ENCODE data around the gene TANGO6.
"Not testable (repeated sequence)": the region's sequence is repeated elsewhere in the genome, so short reads cannot be mapped to it uniquely, and the experiment has no call there.

Gene TANGO6

DNA sequence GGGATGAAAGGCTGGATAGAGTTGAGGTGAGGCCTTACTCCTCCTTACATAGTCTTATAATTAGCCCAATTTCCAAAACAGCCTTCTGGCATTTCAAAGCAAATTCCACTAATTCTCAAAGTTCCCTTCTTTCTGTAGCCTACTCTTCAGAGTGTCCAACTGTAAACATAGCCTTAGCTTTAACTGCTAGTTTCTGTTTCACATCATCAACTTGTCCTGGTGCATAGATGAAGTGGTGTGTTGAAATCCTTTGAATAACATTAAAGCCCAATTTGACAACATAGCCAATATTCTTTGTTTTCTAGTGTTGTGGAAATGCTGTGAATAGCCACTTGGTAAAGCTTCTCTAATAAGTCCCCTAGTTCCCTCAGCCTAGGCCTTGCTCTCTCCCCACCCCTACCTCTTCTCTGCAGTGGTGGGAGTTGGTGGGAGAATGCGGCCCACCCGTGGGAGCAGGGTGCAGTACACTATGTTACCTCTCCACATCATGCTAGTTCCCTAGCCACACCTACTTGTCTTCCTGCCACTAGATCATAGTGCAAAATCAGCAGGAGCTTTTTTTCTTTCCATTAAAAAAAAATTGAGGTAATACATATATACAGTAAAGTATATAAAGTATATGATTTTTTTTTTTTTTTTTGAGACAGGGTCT, 135.1 kb downstream of the TANGO6 start:
- DNase-seq: no peak

DNA sequence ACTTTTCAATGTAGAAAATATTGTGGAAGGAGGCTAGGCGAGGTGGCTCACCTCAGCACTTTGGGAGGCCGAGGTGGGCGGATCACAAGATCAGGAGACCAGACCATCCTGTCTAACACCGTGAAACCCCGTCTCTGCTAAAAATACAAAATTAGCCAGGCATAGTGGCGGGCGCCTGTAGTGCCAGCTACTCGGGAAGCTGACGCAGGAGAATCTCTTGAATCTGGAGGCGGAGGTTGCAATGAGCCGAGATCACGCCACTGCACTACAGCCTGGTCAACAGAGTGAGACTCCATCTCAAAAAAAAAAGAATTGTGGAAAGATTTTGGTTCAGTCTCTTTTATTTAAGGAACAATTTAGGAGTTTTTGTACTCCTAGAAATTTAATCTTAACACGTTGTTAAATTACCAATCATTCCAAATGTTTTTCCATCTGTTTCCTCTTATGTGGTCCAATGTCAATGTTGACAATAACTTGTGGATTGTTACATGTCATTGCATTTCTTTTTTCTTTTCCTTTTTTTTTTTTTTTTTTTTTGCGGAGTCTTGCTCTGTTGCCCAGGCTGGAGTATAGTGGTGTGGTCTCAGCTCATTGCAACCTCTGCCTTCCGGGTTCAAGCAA, 137.5 kb downstream of the TANGO6 start:
- DNase-seq: no peak

DNA sequence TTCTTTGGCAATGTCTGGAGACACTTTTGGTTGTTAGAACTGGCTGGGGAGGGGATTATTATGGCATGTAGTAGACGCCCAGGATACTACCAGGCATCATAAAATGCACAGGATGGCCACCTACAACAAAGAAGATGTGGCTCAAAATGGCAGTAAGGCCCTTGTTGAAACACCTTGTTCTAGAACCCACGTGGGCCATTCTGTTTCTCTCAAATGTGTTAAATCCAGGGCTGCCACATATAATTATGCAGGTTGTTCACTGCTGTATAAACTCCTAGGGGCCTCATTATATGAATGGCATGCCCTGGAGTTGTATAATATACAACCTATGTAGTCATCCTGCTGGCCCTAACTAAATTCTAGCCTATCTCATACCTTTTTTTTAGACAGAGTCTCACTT, 138.6 kb downstream of the TANGO6 start:
- no peak for DNase-seq

DNA sequence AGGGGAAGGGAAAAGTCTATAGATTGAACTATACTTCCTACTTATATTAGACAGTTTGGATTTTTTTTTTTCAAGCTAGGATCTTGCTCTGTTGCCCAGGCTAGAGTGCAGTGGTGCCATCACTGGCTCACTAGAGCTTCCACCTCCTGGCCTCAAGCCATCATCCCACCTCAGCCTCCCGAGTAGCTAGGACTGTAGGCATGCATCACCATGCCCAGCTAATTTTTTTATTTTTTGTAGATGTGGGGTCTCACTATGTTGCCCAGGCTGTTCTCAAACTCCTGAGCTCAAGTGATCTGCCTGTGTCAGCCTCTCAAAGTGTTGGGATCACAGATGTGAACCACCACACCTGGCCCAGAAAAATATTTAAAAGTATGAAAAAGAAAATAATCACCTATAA, 141.1 kb downstream of the TANGO6 start:
- no peak for DNase-seq

DNA sequence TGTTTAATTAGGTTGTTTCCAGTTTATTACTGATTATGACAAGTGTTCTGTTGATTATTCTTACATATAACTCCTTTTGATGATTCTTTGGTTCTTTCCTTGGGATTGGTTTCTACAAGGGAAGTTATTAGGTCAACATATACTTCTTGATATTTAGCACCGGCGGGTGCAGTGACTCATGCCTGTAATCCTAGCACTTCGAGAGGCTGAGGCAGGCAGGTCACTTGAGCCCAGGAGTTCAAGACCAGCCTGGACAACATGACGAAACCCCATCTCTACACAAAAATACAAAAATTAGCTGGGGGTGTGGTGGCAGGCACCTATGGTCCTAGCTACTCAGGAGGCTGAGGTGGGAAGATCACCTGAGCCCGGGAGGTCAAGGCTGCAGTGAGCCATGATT, 141.9 kb downstream of the TANGO6 start:
- DNase-seq: no peak

DNA sequence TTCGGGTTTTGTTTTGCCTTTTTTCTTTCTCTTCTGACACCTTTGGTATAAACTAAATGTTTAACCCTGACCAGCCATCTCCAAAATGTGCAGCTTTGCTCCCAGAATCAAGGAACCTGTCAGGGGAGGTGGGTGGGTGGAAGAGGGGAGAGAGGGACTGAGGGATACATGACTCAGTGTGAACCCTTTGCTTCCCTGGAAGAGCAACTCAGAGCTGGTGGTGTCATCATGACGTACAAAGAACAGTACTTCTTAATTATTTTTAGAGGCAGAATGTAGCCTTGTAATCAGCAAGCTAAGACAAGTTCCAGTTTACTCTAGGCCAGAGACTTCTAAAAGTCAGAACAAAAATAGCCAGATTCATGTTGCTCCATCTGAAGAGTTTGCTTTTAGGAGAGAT, 142.5 kb downstream of the TANGO6 start:
- DNase-seq: no peak

DNA sequence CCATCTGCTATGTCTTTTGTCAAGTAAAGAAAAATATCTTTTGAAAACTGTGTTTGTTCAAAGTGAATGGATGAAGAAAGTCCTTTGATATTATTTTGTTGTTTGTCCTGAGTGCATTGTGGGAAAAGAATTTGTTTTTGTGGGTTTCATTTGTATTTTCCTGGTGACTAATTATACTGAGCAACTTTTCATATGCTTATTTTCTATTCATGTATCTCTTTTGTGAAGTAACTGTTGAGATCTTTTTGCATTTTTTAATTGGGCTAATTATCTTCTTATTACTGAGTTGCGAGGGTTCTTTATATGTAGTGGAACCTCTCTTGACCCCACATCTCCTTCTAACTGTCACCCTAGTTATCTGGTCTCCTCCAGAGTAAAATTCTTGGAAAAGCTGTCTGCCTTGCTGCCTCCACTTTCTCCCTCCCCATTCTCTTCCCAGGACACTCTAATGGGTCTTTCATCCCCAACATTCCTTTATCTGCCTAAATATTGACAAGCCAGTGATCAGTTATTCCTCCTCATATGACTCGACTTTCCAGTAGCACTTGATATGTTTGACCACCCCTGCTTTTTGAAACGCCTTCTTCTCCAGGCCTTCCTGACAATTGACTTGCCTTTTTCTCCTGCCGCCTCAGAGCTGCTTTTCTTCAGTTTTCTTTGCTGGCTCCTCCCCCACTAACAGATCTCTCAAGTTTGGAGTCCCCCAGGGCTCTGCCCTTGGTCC, 144.6 kb downstream of the TANGO6 start:
- DNase-seq: no peak

DNA sequence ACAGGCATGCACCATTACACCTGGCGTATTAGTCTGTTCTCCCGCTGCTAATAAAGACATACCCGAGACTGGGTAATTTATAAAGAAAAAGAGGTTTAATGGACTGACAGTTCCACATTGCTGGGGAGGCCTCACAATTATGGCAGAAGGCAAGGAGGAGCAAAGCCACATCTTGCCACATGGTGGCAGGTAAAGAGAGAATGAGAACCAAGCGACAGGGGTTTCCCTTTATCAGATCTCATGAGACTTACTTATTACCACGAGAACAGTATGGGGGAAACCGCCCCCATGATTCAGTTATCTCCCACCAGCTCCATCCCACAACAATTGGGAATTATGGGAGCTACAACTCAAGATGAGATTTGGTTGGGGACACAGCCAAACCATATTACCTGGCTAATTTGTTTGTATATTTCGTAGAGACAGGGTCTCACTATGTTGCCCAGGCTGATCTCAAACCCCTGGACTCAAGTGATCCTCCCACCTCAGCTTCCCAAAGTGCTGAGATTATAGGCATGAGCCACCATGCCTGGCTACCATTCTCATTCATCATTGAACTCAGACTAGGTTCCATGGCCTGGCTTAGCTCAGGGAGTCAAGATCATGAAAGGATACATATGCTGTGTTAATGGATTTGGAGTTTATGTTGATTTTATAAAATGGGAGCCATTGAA, 147.0 kb downstream of the TANGO6 start:
- not testable (repeated sequence) for DNase-seq

DNA sequence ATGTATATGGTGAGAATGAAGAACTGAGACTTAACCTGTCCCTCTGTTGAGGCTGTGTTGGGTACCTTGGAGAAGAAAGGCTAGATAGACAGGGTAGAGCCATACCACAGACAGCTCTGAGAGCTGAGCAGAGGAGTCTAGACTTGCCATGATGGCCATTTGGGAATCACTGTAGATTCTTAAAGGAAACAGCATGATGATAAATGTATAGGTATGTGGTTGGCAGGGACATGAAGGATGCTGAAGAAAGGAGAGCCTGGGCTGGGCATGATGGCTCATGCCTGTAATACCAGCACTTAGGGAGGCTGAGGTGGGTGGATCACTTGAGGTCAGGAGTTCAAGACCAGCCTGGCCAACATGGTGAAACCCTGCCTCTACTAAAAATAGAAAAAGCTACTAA, 147.7 kb downstream of the TANGO6 start:
- DNase-seq: no peak

DNA sequence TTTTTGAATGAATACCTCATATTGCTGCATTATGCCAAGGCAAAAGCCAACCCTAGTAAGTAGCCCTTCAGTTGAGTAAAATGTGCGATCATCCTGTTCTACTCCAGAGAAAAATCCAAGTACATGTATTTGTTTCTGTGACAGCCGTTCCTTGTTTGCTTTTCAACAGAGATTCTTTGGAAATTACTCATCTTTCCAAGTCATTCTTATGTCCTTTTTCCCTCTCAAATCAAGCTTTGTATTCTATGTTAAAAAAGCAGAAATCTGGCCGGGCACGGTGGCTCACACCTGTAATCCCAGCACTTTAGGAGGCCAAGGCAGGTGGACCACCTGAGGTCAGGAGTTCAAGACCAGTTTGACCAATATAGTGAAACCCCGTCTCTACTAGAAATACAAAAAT, 149.2 kb downstream of the TANGO6 start:
- DNase-seq: no peak

DNA sequence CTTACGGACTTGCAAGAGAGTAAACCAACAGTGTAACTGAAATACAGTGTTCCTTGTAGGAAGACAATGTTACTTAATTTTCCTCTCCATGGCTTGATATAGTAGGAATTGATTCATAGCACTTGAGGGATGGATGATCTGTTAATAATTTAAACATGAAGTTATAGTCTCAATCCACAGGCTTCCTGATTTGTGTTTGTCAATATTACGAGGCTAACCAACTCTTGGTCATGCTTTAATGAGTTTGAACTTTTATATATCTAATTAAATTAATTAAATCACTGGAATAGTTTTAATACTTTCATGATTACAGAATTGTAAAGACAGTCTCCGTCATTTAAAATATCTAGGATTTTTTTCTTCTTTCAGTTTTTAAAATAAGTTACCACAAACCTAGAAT, 150.1 kb downstream of the TANGO6 start:
- no peak for DNase-seq

DNA sequence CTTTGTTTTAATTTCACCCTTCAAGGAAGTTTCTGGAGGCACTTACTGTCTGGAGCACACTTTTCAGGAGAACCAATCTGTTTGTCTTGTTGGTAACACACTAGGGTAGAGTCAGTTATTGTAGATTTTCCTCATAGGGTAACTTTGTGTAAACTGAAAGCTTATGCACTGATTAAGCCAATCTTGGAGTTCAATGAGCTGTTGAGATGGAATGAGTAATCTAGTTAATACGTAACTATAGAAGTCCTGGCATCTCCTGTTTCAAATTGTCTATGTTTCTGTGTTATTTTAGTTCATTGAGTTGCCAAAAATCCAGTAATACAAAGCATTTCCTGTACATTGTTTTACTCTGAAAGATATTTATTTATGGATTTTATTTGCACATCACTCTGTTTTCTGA, 150.6 kb downstream of the TANGO6 start:
- no peak for DNase-seq

DNA sequence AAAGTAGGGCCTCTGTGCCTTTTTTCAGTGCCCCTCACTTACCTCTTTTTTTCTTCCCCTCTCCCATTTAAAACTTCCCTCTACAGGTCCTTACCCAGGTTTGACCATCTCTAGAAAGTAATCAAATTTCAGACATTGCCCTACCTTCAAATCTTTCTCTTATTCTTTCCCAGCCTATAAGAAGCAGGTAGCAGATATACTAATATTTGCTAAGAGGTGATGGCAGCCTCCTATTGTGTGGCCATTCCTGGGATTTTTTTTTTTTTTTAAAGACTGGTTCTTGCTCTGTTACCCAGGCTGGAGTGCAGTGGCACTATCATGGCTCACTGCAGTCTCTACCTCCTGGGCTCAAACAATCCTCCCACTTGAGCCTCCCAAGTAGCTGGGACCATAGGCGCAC, 151.0 kb downstream of the TANGO6 start:
- DNase-seq: no peak

DNA sequence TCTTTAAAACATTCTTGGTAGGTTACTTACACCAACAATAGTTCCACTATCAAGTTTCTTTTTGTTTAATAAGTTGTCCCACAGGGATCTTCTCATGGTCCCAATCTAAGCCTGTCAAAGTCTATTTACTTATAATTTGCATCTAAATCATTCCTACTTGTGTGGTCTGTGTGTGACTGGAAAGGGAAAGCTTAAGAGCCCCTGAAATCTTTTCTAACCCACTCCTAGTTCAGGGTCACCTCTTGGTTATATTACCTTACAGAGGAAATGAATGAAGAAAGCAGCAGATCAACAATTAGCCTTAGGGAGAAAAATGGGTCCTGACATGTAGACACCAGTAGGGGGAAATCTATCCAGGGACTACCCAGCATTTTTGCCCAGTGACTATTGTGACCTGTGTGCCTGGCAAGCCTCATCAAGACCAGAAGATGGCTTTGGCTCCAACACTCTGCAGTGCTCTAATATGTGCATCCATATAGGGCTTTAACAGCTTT, 151.7 kb downstream of the TANGO6 start:
- no peak for DNase-seq

DNA sequence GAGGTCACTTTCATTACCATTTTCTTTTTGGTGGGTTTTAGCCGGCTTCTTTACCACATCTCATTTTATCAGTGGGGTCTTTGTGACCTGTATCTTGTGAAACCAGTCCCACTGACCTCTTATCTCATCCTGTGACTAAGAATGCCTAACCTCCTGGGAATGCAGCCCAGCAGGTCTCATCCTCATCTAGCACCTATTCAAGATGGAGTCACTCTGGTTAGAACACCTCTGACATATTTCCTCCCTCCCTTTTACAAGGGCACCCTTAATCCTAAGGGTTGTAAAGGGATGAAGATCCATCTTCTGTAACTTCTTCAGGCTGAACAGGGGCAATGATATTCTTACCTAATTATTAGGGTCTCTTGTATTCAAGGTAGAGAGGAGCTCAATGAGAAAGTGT, 154.2 kb downstream of the TANGO6 start:
- DNase-seq: no peak

DNA sequence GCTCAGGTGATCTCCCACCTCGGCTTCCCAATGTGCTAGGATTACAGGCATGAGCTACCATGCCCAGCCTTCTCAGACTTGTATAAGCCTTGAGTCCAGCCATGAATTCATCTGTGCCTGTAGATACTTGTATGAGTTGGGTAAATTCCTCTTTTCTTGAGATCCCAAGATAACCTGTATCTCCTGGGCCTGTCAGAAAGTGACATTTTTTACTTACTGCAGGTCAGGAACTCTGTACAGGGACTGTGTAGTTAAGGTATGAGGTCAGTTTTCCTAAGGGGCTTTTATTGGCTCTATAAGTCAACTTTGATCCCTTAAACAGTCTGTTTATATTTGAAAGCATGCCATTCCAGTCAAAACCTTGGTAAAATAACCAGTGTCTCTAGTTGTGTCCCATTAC, 155.8 kb downstream of the TANGO6 start:
- no peak for DNase-seq

DNA sequence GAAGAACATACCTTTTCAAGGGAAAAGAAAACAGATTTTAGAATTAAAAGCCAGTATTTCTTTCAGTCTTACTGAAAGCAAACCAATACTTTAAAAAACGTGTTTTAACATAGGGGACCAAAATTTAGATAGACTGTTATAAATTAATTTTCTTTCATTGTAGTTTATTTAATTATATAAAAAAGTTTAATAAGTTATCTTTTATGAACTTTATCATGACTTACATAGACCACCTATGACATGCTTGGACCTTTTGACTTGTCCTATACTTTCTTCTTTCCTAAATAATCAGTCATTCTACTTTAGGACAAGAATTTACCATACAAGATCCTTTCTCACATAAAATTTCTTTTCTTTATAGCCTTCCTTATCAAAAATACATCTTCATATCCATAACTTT, 160.2 kb downstream of the TANGO6 start:
- no peak for DNase-seq

DNA sequence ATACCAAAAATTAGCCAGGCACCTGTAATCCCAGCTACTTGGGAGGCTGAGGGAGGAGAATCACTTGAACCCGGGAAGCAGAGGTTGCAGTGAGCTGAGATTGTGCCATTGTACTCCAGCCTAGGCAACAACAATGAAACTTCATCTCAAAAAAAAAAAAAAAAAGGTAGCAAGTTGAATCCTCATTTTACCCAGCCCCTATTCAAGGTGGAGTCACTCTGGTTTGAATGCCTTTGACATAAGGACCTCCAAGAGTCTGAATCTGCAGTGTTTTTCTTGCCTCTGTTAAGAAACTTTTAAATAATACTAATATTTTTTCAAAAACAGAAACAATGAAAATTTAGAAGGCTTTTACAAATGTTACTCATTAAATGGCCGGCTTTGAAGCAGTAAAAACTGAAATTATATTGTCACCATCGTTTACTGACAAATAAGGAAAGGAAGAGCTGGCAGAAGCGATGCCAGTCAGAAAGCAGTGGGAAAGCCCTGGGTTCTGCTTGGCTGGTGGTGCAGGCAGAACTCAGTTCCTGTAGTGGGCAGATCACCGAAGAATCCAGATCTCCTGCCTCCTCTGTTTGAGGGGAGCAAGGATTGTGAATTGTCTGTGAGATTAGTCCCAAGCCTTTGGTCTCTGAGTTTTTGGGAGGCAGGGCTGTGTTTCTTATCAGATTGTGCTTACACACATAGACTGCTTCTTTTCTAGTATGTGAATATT, 162.5 kb downstream of the TANGO6 start:
- no peak for DNase-seq

DNA sequence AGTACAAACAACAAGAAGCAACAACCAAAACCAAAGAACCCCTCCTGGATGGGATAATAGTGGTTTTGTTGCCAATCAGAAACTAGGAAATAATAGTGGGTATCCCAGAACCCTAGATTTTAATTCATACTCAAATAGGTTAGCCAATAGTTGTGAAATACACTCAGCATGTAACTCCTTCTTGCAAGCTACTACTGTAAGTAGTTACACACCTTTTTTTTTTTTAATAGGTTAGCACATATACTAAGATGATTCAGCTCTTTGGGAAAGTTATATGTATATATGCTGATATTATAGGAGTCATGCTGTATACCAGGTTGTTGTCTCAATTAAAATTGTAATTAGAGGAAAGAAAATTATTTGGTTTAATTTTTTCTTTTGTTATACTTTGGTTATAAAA, 169.6 kb downstream of the TANGO6 start:
- DNase-seq: no peak

DNA sequence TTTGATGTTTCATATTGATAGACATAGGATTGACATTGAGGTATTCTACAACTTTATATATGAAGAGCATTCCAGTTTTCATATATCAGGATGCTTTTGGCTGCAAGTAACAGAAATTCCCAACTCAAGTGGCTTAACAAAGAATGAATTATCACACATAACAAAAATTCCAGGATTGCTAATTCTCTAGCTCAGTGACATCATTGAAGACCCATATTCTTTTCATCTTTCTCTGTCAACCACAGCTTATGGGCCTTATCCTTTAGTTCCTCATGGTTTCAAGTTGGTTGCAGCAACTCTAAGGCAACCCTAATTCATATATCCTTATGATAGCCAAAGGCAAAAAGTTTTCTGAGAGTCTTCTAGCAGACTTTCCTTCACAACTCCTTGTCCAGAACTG, 170.7 kb downstream of the TANGO6 start:
- DNase-seq: no peak

DNA sequence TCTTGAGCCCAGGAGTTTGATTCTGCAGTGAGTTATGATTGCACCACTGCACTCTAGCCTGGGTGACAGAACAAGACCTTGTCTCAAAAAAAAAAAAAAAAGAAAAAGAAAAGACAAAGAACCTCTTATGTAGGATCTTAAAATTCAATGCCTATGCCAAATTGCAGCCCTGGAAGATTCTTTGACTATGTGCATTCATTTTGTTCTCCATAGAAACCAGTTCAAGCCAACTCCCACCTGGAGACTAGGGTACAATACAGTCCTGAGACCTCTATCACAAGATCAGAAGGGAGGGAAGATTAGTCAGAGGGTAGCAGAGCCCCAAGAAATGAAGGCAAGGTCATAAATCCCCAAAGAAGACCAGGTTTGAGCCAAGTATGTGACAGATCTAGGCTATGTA, 171.5 kb downstream of the TANGO6 start:
- no peak for DNase-seq

DNA sequence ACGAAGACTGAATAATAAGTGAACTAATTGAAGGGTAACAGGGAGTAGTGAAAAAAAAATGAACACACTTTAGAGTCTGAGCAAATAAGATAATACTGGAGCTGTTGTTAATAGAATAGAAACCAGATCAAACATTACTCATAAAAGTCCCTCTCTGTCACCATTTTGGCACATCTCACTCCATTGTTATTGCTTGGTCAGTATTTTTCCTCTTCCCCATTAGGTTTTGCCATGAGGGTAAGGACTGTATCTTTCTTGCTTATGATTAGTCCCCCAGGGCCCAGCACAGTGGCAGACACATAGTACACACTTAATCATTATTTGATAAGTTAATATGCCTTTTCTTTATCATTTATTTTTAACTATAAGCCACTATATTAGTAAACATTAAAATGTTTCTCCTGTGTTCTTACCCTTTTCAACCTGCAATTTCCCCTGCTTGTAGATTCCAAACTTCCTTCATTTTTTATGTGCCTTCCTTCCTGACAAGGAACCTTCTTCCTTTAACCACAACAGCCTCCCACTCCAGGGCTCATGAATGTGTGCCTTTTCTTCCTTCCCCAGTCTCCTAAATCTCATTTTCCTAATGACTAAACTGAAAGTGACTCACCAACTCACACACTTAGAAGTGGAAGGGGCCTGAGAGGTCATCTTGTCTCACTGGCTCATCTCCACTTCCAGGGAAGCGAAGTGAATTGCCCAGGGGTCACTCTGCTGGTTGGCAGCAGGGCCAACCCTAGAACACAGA, 173.9 kb downstream of the TANGO6 start:
- no peak for DNase-seq
